ENCODE data around the gene KPNA3.

- TF ChIP-seq CTCF (conservative IDR thresholded peaks at IDR 0.05; ENCODE audit: low read length): no peak
- TF ChIP-seq EZH2phosphoT487 (IDR thresholded peaks at IDR 0.05; ENCODE audit: borderline replicate concordance): no peak
These were observed 109.0 kb downstream of the KPNA3 start for GRCh38 chr13:49683489-49683888.

All from Loucy (cell line).